Tibial nerve (tissue), 4 donors: Measurements from ENCODE around the gene RBM26.

Source experiments
- EP300 ChIP-seq, 2 donors: sonication (generic); formaldehyde crosslinking; IDR thresholded peaks; one replicate each; pipeline ENCODE4 v1.6.1; 2017; ENCODE audit warnings: antibody characterized with exemption in 2 of 2, mild to moderate bottlenecking in 1 of 2
- POLR2A ChIP-seq, 2 donors: fragments of 450-650 bp; IDR thresholded peaks; one replicate each; pipeline ENCODE4 v1.6.1; 2017; ENCODE audit warnings: antibody characterized with exemption in 2 of 2, mild to moderate bottlenecking in 2 of 2, moderate library complexity in 2 of 2
- TF ChIP-seq, protein P1 (sequence below), 5 experiments: fragments of 200-600 bp in 3 of 5; fragments of 450-650 bp in 2 of 5; sonication (generic) in 3 of 5; IDR thresholded peaks; one replicate each; pipeline ENCODE4 v1.5.1; 2016 to 2019; ENCODE audit warnings: antibody characterized with exemption in 5 of 5, mild to moderate bottlenecking in 3 of 5, moderate library complexity in 2 of 5

DNA sequence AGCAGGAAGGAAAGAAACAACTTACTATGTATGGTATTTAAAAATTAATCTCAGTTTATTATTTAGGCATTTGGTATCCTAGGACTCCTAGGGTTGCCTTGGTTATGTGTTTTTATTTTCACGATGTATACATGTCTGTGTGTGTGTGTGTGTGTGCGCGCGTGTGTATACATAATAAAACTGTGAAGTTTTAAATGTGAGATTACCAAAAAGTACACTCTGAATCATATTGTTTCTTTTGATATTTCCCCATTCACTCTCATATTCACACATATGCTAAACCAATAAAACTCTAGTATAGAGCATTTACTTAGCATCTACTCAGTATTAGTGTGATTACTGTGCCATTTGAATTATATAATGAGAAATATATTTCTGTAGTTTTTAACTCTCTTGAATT is 44.1 kb upstream of the RBM26 start:
- no peak for TF ChIP-seq POLR2A (IDR thresholded peaks at IDR 0.05)
- TF ChIP-seq, protein P1, sequence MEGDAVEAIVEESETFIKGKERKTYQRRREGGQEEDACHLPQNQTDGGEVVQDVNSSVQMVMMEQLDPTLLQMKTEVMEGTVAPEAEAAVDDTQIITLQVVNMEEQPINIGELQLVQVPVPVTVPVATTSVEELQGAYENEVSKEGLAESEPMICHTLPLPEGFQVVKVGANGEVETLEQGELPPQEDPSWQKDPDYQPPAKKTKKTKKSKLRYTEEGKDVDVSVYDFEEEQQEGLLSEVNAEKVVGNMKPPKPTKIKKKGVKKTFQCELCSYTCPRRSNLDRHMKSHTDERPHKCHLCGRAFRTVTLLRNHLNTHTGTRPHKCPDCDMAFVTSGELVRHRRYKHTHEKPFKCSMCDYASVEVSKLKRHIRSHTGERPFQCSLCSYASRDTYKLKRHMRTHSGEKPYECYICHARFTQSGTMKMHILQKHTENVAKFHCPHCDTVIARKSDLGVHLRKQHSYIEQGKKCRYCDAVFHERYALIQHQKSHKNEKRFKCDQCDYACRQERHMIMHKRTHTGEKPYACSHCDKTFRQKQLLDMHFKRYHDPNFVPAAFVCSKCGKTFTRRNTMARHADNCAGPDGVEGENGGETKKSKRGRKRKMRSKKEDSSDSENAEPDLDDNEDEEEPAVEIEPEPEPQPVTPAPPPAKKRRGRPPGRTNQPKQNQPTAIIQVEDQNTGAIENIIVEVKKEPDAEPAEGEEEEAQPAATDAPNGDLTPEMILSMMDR (IDR thresholded peaks at IDR 0.05), result no peak
- TF ChIP-seq EP300 (IDR thresholded peaks at IDR 0.05), result no peak
